K562 (cell line): ENCODE results near the gene KRT85. TPM values are rescaled to one million over a fixed set of nuclear protein-coding genes. Genes with fewer than 3 reads are reported as not detected.

Experiments
- POLR3G ChIP-seq: IDR thresholded peaks from 2 replicates; pipeline ENCODE4 v1.6.1; 2011; ENCODE audit not compliant: insufficient read length, insufficient replicate concordance; ENCODE audit errors: extremely low read depth
- SIRT6 ChIP-seq: IDR thresholded peaks from one replicate; pipeline ENCODE4 v1.6.1; 2012; ENCODE audit warnings: low read depth, mild to moderate bottlenecking, control low read depth, inconsistent platforms, low read length, moderate library complexity
- ZNF124 ChIP-seq: sonication (generic); formaldehyde crosslinking; IDR thresholded peaks from 2 replicates; pipeline ENCODE4 v1.8.1; 2022; ENCODE audit warnings: missing genetic modification reagents
- ZNF253 ChIP-seq: fragments of 250-450 bp; sonication (Bioruptor Pico); conservative IDR thresholded peaks from 2 replicates; pipeline ENCODE4 v1.6.1; 2021; ENCODE audit warnings: mild to moderate bottlenecking
- ZNF717 ChIP-seq: fragments of 250-450 bp; sonication (Bioruptor Pico); IDR thresholded peaks from 2 replicates; pipeline ENCODE4 v1.5.0; 2021
- polyA plus RNA-seq, 8 experiments: library from polyadenylated mRNA; depleted of rRNA in 4 of 8; stranded (reverse) in 5 of 8; unstranded in 3 of 8; fragments of >200 nt; fragmentation: Nextera tagmentation in 2 of 8; fragmentation: Illumina TruSeq in 1 of 8; extraction: Ambion mirVana in 2 of 8; extraction: Trizol in 1 of 8; gene quantifications; 2 replicates each; pipeline versions ENCODE4 v1.2.1 to v1.2.3, GENCODE V29; 2011 to 2014; ENCODE audit warnings: inconsistent platforms in 1 of 8, missing spikeins in 1 of 8
- total RNA-seq, 7 experiments: library from RNA; depleted of rRNA in 6 of 7; stranded (reverse); fragments of >200 nt in 6 of 7; fragmentation: Illumina TruSeq in 2 of 7; extraction: Trizol in 2 of 7; gene quantifications; 2 replicates each; pipeline versions ENCODE4 v1.2.1 to v1.2.3, GENCODE V29; 2011 to 2021; ENCODE audit warnings: low replicate concordance in 1 of 7
- TF ChIP-seq, protein P1 (sequence below): fragments of 250-450 bp; sonication (Bioruptor Pico); IDR thresholded peaks from 2 replicates; pipeline ENCODE4 v1.8.0; 2022; ENCODE audit warnings: moderate library complexity, mild to moderate bottlenecking, inconsistent platforms
- TF ChIP-seq, protein P2 (sequence below): sonication (generic); formaldehyde crosslinking; IDR thresholded peaks from 2 replicates; pipeline ENCODE4 v1.8.1; 2023; ENCODE audit warnings: mild to moderate bottlenecking, missing genetic modification reagents
- TF ChIP-seq, protein P3 (sequence below), 3 experiments: fragments of 200-800 bp in 1 of 3; sonication (Bioruptor generic) in 1 of 3; sonication (generic) in 1 of 3; formaldehyde crosslinking in 1 of 3; IDR thresholded peaks; 2 replicates each; pipeline versions ENCODE4 v1.6.1 to v1.8.0; 2016 to 2022; ENCODE audit warnings: mild to moderate bottlenecking in 2 of 3, missing compliant biosample characterization in 2 of 3, missing genetic modification characterization in 2 of 3, missing genetic modification reagents in 1 of 3

The KRT85 gene
- total and polyA plus RNA-seq, 9 of the 15 experiments (the other 6 are each of a cell fraction or from before 2014, with no cell fraction given), result not detected

DNA sequence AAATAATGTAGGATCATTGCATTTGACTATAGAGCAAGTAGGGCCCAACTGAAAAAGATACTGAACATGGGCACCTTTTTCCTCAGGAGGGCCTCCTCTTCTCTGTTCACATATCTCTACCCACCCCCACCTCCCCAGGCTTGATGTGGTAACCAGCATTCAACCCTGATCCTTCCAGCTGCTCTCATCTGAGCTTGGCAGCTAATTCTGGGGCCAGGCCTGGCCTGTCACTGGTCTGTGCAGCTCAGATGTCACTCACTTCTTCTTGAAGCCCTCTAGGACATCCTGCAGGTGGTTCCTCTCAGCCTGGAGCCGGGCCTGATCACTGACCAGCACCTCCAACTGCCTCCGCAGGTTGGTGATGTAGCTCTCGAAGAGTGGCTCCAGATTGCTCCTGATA is 16.1 kb upstream of the KRT85 start (continued):
- TF ChIP-seq, protein P1, sequence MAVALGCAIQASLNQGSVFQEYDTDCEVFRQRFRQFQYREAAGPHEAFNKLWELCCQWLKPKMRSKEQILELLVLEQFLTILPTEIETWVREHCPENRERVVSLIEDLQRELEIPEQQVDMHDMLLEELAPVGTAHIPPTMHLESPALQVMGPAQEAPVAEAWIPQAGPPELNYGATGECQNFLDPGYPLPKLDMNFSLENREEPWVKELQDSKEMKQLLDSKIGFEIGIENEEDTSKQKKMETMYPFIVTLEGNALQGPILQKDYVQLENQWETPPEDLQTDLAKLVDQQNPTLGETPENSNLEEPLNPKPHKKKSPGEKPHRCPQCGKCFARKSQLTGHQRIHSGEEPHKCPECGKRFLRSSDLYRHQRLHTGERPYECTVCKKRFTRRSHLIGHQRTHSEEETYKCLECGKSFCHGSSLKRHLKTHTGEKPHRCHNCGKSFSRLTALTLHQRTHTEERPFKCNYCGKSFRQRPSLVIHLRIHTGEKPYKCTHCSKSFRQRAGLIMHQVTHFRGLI (CRISPR knock-in tag), result no peak
- TF ChIP-seq, protein P2, sequence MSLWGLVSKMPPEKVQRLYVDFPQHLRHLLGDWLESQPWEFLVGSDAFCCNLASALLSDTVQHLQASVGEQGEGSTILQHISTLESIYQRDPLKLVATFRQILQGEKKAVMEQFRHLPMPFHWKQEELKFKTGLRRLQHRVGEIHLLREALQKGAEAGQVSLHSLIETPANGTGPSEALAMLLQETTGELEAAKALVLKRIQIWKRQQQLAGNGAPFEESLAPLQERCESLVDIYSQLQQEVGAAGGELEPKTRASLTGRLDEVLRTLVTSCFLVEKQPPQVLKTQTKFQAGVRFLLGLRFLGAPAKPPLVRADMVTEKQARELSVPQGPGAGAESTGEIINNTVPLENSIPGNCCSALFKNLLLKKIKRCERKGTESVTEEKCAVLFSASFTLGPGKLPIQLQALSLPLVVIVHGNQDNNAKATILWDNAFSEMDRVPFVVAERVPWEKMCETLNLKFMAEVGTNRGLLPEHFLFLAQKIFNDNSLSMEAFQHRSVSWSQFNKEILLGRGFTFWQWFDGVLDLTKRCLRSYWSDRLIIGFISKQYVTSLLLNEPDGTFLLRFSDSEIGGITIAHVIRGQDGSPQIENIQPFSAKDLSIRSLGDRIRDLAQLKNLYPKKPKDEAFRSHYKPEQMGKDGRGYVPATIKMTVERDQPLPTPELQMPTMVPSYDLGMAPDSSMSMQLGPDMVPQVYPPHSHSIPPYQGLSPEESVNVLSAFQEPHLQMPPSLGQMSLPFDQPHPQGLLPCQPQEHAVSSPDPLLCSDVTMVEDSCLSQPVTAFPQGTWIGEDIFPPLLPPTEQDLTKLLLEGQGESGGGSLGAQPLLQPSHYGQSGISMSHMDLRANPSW (CRISPR knock-in tag), result no peak
- TF ChIP-seq SIRT6 (no peak), ZNF717 (CRISPR knock-in tag) (no peak), ZNF124 (CRISPR knock-in tag) (no peak), POLR3G (no peak), ZNF253 (CRISPR knock-in tag) (no peak)
- TF ChIP-seq, protein P3, sequence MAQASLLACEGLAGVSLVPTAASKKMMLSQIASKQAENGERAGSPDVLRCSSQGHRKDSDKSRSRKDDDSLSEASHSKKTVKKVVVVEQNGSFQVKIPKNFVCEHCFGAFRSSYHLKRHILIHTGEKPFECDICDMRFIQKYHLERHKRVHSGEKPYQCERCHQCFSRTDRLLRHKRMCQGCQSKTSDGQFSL (CRISPR knock-in tag; IDR thresholded peaks at IDR 0.05), result no peak
- TF ChIP-seq, protein P3 (tag; IDR thresholded peaks at IDR 0.05), result no peak
